ENCODE measurements around the gene ARFGEF3. TPM values are rescaled to one million over a fixed set of nuclear protein-coding genes. Genes with fewer than 3 reads are reported as not detected.

ARFGEF3 gene
- total RNA-seq, 1 experiment from 2014 or later = 0.71 TPM

GRCh38 chr6:138175596-138175995 lies 13.9 kb downstream of the ARFGEF3 start:
- no peak for TF ChIP-seq EZH2 (IDR thresholded peaks at IDR 0.05; ENCODE audit: borderline replicate concordance, low read depth, low read length, poor library complexity, severe bottlenecking)
- no peak for TF ChIP-seq CTCF (conservative IDR thresholded peaks at IDR 0.05; ENCODE audit: low read depth, low read length)
- no peak overlapping the region for H3K4me3 ChIP-seq (ENCODE audit: low read depth, low read length, poor library complexity, severe bottlenecking)
- intact Hi-C loops (cut with micrococcal nuclease; ENCODE audit: unreplicated experiment) = no loop called here
- ChIA-PET CTCF (no interaction called here), POLR2A (ENCODE audit: low non-redundant PET) (no interaction called here)
- no peak overlapping the region for H3K27ac ChIP-seq (ENCODE audit: low read depth, low read length, poor library complexity, severe bottlenecking)
- BruUV-seq (replicated peaks) = no TSS peak
- H3K4me1 ChIP-seq (ENCODE audit: insufficient read depth, low read length, poor library complexity, severe bottlenecking) = no peaks in the 10 kb centered on the region
- H3K9me3 ChIP-seq (ENCODE audit: low read depth, low read length, poor library complexity, severe bottlenecking) = peaks cover 6% of the 10 kb centered on the region
- H3K36me3 ChIP-seq (ENCODE audit: insufficient read depth, low read length, poor library complexity, severe bottlenecking) = no peaks in the 10 kb centered on the region
- no peak for DNase-seq (ENCODE audit: low spot score)
- H3K27me3 ChIP-seq (replicated peaks; ENCODE audit: insufficient read depth, low read depth, low read length, poor library complexity) = peaks cover 23% of the 10 kb centered on the region

GRCh38 chr6:138176652-138177232 lies 15.0 kb downstream of the ARFGEF3 start:
- H3K27me3 ChIP-seq (replicated peaks; ENCODE audit: insufficient read depth, low read depth, low read length, poor library complexity) = peaks cover 18% of the 10 kb centered on the region
- ChIA-PET POLR2A (ENCODE audit: low non-redundant PET) (no interaction called here), CTCF (no interaction called here)
- H3K27ac ChIP-seq (ENCODE audit: low read depth, low read length, poor library complexity, severe bottlenecking) = no peak overlapping the region
- peaks cover 6% of the 10 kb centered on the region for H3K9me3 ChIP-seq (ENCODE audit: low read depth, low read length, poor library complexity, severe bottlenecking)
- TF ChIP-seq EZH2 (IDR thresholded peaks at IDR 0.05; ENCODE audit: borderline replicate concordance, low read depth, low read length, poor library complexity, severe bottlenecking) = no peak
- no peak for TF ChIP-seq CTCF (conservative IDR thresholded peaks at IDR 0.05; ENCODE audit: low read depth, low read length)
- no peak overlapping the region for H3K4me3 ChIP-seq (ENCODE audit: low read depth, low read length, poor library complexity, severe bottlenecking)
- H3K36me3 ChIP-seq (ENCODE audit: insufficient read depth, low read length, poor library complexity, severe bottlenecking) = no peaks in the 10 kb centered on the region
- intact Hi-C loops (cut with micrococcal nuclease; ENCODE audit: unreplicated experiment) = no loop called here
- no TSS peak for BruUV-seq (replicated peaks)
- DNase-seq (ENCODE audit: low spot score) = no peak
- no peaks in the 10 kb centered on the region for H3K4me1 ChIP-seq (ENCODE audit: insufficient read depth, low read length, poor library complexity, severe bottlenecking)

- no peaks in the 10 kb centered on the region for H3K36me3 ChIP-seq (ENCODE audit: insufficient read depth, low read length, poor library complexity, severe bottlenecking)
- no peak for TF ChIP-seq CTCF (conservative IDR thresholded peaks at IDR 0.05; ENCODE audit: low read depth, low read length)
- no peak for TF ChIP-seq EZH2 (IDR thresholded peaks at IDR 0.05; ENCODE audit: borderline replicate concordance, low read depth, low read length, poor library complexity, severe bottlenecking)
- no peak overlapping the region for H3K4me3 ChIP-seq (ENCODE audit: low read depth, low read length, poor library complexity, severe bottlenecking)
- BruUV-seq (replicated peaks) = no TSS peak
- intact Hi-C loops (cut with micrococcal nuclease; ENCODE audit: unreplicated experiment) = no loop called here
- CTCF ChIA-PET = no interaction called here
- no peak for DNase-seq (ENCODE audit: low spot score)
- H3K4me1 ChIP-seq (ENCODE audit: insufficient read depth, low read length, poor library complexity, severe bottlenecking) = no peaks in the 10 kb centered on the region
- no peaks in the 10 kb centered on the region for H3K9me3 ChIP-seq (ENCODE audit: low read depth, low read length, poor library complexity, severe bottlenecking)
- no peak overlapping the region for H3K27ac ChIP-seq (ENCODE audit: low read depth, low read length, poor library complexity, severe bottlenecking)
- H3K27me3 ChIP-seq (replicated peaks; ENCODE audit: insufficient read depth, low read depth, low read length, poor library complexity) = no peaks in the 10 kb centered on the region
- POLR2A ChIA-PET (ENCODE audit: low non-redundant PET) = no interaction called here
Observed at GRCh38 chr6:138182939-138183789, 21.4 kb downstream of the ARFGEF3 start.

All from A673 (cell line).